NCI-H128 (cell line): ENCODE measurements around the gene DLL1.
"Not testable (repeated sequence)": the region's sequence is repeated elsewhere in the genome, so short reads cannot be mapped to it uniquely, and the experiment has no call there.

Source experiments
- DNase-seq: peaks from one replicate; lab custom pipeline; 2025; ENCODE audit not compliant: unreplicated experiment; lab: John Stamatoyannopoulos, UW

Gene DLL1, protein sequence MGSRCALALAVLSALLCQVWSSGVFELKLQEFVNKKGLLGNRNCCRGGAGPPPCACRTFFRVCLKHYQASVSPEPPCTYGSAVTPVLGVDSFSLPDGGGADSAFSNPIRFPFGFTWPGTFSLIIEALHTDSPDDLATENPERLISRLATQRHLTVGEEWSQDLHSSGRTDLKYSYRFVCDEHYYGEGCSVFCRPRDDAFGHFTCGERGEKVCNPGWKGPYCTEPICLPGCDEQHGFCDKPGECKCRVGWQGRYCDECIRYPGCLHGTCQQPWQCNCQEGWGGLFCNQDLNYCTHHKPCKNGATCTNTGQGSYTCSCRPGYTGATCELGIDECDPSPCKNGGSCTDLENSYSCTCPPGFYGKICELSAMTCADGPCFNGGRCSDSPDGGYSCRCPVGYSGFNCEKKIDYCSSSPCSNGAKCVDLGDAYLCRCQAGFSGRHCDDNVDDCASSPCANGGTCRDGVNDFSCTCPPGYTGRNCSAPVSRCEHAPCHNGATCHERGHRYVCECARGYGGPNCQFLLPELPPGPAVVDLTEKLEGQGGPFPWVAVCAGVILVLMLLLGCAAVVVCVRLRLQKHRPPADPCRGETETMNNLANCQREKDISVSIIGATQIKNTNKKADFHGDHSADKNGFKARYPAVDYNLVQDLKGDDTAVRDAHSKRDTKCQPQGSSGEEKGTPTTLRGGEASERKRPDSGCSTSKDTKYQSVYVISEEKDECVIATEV

DNA sequence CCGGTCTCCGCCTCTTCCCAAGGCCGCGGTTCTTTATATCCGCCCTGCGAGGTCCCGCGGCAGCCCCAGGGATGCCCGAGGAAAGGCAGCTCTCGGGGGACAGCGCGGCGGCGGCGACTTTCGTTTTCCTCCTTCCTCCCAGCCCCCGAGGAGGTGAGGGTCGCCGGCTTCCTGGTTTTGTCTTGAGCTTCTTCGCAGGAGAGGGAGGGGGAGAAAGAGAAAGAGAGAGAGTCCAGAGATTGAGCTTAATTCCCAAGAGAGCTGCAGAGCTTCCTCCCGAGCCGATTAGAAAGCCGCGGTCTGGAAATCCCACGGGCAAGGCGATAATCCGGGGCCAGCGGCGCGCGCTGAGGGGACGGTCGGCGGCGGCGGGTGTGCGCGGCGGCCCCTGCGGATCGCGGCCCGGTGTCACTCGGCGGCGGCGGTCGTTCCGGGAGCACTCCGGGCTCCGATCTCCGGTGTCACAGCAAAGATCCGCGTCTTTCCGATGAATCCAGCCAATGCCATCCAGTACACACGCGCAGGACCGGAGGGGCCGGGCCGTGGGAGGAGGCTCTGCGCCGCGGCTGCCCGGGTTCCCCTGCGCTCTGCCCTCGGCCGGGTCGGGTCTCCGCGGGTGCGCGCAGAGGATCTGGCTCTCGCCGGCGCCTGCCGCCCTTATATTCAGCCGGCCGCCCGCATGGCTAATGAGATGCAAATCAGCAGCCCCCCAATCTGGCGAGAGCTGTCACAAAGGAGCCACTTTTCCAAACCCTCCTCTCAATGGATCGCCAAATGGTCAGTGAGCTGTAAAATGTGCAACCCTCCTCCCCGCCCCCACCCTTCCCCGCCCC, at the start of gene DLL1:
TSS of gene DLL1 (minus strand) at position 783 of the 833 bp plus-strand sequence. CDS start 939 bp downstream, outside the sequence.
- DNase-seq = peak; percentile 43

DNA sequence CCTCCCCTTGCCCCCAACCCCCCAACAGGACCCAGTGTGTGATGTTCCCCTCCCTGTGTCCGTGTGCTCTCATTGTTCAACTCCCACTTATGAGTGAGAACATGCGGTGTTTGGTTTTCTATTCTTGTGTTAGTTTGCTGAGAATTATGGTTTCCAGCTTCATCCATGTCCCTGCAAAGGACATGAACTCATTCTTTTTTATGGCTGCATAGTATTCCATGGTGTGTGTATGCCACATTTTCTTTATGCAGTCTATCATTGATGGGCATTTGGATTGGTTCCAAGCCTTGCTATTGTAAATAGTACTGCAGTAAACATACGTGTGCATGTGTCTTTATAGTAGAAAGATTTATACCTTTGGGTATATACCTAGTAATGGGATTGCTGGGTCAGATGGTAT, 44.3 kb upstream of the DLL1 start:
- not testable (repeated sequence) for DNase-seq

DNA sequence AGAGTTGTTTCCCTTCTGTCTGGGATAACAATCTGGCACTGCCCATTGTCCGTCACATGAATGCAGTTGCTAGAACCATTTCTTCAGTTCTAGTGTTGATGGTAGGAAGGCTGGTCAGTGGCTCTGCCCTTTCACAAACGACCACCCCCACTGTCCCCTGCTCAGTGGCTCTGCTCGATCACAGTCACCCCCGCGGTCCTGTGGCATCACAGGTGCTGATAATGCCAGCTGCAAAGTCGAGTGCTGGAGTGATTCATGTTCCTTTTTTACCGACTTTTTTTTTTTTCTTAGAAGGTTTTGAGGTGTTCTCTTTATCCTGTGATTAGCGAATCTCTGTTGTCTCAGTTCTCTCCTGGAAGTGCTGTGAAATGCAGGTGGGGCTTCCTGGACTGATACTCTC, 38.4 kb upstream of the DLL1 start:
- DNase-seq = no peak

DNA sequence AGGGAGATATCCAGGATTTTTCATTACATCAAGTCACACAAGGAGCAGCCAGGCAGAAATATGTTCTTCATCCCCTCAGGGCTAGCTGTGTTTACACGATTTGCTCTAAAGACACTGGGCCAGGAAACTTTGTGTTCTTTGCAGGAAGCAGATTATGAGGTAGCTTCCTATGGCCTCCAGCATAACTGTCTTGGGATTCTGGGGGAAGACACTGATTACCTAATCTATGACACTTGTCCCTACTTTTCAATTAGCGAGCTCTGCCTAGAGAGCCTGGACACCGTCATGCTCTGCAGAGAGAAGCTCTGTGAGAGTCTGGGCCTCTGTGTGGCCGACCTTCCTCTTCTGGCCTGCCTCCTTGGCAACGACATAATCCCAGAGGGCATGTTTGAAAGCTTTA, 26.8 kb upstream of the DLL1 start:
- DNase-seq = no peak

DNA sequence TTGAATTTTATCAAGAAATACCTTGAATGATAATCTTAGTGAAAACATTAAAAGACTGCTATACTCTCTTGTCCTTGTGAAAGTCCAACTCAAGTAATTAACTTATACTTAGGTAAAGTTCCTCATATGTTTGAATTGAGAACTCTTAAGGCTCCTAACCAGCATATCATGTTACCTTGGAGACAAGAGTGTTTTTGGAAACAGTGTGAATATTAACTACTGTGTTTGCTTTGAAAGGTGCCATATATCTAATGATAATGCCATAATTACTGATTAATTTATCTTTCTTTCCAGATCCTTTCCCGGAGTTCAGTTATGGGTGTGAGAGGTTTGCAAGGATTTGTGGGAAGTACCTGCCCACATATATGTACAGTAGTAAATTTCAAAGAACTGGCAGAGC, 26.2 kb upstream of the DLL1 start:
- DNase-seq = no peak

DNA sequence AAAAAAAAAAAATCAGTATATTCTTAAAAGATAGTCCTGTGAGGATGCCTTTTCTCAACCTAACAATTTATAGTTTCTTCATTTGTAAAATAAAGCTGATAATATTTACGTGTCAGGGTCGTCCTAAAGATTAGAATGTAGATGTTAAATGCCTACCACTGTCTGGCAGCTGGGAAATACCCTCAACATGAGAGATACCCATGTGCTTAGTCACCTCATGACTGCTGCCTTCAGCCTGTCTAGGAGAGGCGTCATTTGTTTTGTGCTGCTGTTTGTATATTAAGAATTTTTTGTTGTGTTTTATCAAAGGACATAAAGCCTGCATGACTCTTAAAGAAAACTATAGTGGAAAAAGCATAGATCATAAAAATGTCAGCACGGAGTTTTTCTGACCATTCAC, 25.2 kb upstream of the DLL1 start:
- no peak for DNase-seq

DNA sequence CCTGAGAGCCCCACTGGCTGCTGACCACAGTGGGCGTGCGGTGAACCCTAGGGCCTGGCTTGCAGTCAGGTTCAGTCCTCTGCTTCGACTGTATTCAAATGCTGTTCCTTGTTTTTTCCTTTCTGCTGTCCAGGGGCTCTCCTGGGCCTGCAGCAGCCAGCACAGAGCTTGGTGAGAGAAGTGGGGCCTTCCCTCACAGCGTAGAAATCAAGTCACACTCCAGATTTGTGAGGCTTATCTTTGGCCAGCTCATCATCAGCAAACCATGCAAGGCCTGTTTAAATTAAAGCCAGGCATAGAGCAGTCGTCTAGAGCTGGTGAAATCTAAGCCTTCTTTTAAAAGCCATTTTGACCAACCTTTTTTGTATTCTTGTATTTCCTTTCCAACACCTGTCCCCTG, 24.1 kb upstream of the DLL1 start:
- DNase-seq = no peak

DNA sequence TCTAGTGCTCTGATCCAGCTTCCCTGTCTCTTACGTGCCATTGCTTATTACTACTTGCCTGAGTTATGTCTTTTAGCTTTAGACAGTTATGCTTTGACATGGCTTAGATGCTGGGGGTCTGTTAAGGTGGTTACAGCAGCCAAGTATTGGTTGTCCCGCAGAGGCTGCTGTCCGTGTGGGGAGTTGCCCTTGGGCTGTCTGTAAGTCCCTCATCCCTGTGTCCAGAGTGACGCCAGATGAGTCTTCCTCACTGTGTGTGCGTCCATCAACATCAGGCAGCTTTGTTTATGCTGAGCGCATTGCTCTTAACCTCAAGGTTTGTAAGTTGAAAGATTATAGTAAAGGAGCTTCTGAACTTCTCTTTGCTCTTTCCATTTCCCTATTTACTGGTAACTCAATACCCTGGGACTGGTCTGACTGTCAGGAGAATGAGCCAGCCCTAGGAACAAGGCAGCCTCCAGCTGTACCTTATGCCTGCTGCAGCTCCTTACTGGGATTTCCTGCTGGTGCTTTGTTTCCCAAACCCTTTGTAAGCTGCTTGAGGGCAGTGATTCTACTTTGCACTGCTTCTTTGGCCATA, 22.9 kb upstream of the DLL1 start:
- no peak for DNase-seq

DNA sequence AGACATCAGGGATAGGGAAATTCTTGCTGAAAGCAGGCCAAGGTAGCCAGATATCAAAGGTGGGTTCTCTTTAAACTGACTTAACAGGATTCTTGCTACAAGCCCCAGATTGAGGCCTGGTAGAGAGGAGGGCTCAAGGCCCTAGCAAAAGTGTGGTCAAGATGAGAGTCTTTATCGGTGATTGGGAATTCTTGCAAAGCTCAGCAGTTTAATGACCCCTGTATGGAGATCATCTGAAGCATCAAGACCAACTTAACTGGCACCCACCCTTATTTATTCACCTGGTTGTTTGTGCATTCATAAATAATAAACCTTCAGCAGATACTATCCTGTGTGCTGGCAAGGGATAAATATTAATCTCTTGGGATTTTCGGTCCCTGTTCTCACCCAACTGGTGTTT, 22.0 kb upstream of the DLL1 start:
- no peak for DNase-seq

DNA sequence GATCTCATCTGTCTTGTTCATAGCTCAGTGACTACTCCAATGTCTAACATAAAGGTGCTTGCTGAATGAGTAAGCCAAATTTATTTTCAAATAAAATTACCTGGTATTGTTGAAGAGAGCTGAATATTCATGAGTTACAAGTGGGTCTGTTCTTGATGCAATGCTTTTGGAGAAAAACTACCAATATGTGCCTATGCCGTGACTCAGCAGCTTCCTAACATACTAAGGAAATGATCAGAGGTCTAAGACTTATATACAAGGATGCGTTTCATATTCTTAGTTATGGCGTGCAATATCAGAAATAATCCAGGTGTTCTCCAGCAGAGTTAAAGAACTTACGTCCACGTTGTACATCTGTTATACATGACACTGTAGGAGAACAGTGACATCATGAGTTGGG, 20.8 kb upstream of the DLL1 start:
- DNase-seq = no peak

DNA sequence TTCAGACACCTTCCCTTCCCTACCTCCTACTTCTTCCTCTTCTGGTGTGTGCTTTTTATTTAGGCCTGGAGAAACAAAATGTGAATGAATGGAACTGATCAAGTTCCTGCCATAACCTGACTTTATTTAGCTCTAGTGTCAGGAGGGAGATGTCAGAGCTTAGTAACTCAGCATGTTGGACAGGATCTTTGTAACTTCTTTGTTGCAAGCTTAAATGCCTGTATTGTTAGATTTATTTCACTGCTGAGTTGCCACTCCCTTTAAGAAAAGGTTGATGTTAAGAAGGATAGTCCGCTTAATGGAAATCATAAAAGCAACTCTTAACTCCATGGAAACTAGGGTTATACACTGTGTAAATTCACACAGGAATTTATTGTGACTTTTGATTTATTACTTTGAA, 17.9 kb upstream of the DLL1 start:
- no peak for DNase-seq

DNA sequence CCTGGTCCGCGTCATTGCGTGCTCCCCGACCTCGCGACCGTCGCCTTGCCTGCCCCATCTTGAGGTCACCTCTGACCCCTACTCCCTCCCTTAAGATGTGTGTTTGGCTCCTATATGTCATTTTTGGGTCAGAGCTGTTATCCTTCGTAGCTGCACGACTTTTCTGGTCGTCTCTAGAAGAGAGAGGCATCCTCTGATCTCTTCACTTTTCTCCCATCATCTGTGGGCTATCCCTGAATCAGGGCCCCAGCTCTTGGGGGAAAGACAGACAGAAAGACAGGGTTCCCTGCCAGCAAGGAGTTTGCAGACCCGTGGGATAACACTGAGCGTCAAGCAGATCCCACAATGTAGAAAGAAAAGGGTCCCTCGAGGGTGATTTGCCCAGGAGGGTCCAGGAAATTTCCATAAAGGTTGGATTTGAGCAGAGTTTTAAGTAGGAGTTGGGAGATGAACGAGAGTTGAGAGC, 16.2 kb upstream of the DLL1 start:
- no peak for DNase-seq

DNA sequence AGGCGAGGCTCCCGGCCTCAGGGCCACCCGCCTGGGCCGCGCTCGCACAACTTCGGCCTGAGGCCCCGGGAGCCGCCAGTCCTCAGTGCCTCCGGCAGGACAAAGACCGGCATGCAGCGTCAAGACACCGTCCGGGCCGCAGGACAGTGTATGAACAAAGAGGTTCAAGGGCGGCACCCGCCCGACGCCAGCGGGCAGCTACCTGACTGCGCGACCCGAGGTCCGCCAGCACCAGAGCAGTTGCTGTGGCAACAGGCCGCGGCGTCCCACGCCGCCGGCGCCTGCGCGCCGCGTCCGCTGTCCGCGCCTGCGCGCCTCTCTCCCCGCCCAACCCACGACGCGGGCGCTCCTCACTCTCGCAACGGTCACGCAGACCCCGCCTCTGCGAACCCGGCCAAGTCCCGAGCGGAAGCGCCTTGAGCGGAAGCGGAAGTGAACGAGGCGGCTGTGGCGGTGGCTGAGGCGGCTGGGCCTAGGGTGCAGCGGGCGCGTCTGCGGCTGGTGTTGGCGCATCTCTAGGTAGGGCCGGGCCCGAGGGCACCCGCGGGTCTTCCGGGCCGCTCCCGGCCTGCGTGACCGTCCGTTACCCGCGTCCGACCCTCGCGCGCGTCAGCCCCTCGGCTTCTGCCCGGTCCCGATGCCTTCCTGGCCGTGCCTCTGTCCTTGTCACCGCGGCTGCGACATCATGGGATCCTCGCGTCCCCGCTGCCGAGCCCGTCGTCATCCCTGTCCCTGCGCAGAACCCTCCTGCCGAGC, 15.6 kb upstream of the DLL1 start, which contains the start of gene FAM120B:
TSS of gene FAM120B (plus strand) at position 435 of the 756 bp plus-strand sequence. CDS start 10,633 bp downstream, outside the sequence.
- peak; percentile 92 for DNase-seq

DNA sequence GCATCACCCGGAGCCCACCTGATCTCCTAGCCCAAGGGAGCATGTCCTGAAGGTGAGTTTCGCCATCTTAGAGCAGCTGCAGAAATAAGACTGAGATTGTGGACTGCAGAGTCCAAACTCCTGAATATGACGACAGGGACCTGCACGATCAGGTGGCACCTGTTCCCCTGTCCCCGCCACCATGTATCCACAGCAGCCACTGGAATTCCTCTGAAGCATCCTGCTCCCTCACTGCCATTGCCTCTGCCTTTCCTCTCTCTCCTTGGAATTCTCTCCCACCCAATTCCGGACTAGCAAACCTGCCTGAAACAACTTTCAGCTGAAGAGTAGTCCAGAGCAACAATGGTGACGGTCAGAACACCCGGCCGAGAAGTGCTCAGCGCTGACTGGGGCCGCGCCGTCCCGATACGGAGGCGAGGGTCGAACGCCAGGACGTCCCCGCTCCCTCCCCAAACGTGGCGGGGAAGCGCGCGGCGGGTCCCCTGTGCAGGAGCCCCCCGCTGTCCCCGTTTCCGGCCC, 15.0 kb upstream of the DLL1 start:
- no peak for DNase-seq

DNA sequence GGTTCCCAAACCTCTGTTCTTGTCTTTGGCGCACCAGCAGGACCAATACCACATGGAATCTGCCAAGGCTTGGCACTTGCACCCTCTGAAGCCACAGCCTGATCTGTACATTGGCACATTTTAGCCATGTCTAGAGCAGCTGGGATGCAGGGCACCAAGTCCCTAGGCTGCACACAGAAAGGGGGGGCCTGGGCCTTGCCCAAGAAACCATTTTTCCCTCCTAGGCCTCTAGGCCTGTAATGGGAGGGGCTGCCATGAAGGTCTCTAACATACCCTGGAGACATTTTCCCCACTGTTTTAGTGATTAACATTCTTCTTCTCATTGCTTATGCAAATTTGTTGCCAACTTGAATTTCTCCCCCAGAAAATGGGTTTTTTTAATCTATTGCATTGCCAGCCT, 10.3 kb upstream of the DLL1 start:
- DNase-seq = no peak

DNA sequence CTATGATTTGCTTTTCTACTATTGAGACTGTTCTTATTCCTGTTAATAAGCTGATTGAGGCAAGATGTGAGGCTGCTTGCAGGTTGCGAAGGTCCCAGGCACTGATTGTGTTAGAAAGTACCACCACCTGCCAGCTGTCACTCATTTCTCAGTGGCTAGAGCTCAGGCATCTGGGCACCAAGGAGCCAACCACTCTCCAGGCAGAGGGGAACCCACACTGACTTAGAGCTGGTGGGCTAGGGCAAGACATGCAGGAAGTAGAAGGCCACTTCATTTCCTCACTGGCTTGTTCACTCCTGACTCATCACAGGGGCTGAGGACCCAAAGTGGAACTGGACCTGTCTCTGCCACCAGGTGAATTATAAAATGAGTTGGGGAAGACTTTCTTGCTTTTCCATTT, 7.8 kb upstream of the DLL1 start:
- no peak for DNase-seq

DNA sequence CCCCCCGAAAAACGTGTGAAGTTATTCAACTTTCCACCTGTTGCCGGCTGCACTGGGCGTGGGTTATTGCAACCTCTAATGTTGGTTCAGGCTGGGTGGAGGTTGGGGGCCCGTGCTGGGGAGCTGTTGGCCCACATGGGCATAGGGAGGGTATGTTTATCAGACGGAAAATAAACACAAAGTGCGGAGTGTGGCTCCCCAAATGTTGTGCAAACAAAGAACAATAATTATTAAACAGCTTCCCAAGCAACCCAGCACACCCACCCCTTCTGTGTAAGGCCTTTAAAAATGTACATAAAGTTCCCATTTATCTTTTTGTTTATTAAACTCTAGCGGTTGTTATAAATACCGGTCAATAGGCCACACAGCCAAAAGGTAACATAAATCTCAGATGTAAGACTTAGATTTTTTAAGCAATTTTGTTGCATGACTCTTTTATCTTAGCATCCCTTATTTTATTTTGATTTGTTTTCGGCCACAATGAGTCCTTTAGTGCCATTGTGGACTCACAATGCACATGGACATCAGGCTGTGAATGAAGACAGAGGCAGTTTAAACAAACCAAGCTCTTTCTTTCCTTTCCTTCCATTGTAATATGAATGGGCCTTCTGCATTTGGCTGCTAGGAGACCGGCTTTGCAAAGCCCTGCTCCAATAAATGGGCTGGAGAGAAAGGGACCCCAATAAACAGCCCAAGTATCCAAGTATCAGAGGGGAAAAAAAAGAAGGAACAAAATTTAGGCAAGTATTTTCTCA, 6.9 kb upstream of the DLL1 start:
- DNase-seq = no peak

DNA sequence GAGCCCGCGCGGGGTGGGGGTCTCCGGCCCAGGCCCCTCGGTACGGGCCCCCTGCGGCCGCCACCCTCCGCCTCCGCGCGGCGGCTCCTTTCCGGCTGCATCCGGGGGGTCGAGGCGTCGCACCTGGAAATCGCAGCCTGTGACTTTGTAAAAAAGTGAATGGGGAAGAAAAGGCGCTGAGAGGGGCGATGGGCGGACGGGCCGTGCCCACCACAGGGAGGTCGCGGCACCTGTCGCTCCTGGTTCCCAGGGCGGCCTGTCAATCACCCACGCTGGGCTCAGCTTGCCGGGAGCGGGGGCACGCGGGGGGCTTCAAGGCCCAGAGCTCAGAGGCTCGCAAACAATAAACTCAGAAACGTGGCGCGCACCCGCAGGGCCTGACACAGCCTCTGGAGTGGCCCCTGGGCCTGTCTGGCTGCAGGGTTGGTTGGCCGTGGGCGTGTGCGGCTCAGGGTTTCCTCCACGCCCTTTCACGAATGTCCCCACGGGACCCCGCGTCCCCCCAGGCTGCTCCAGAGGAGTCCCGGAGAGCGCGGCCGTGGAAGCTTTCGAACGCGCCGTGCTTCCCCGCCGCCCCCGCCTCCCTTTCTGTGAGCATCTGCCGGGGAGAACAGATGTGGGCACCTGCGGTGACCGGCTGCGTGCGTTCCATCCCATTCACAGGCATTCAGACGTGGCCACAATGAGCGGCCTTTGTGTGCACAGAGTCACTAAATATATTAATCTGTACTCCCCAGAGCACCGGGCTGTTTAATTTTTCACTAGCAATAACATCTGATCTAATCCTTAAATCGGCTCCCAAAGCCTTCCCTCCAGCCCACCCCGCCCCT, 6.1 kb upstream of the DLL1 start:
- DNase-seq = no peak

DNA sequence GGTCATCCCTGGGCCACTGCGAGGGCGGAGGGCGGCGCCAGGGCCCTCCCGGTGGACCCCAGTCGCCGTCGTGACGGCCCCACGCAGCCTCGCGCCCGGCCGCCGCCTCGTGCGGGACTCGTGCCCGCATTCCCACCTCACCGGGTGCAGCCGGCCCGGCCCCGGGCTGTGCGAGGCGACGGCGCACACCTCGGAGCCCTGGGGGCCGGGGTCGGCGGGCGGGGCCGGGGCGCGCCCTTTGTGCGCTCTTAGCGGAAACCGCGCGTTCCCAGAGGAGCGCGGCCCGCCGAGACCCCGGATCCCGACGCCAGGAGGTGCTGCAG, 5.5 kb upstream of the DLL1 start:
- no peak for DNase-seq
